IMR-90 (cell line): ENCODE data around the gene RPS15. TPM values are rescaled to one million over a fixed set of nuclear protein-coding genes. Genes with fewer than 3 reads are reported as not detected.

Source experiments
- ATAC-seq: fragments of 200-7000 bp; cut with Tn5 transposase; 2 replicates; pipeline ENCODE4 v1.9.1; 2020; ENCODE audit warnings: low read depth, mild to moderate bottlenecking, moderate library complexity
- BruUV-seq: library from RNA; stranded (reverse); fragments of 400-500 nt; replicated peaks from 2 replicates; lab custom pipeline; 2021; lab: Mats Ljungman, UMichigan
- CTCF ChIA-PET: fragments of 300-600 bp; formaldehyde crosslinking; extraction: SDS; loops from one replicate; lab custom pipeline; 2021; ENCODE audit warnings: antibody characterized with exemption; lab: Yijun Ruan, JAX
- POLR2A ChIA-PET: fragments of 300-600 bp; sonication (Branson Sonifier 250); formaldehyde crosslinking; loops from one replicate; lab custom pipeline; 2022; ENCODE audit warnings: antibody characterized with exemption; ENCODE audit not compliant: unreplicated experiment; lab: Charles Lee
- DNase-seq: peaks from one replicate; pipeline ENCODE4 v3.0.0; 2013
- H2AFZ ChIP-seq: replicated peaks from 2 replicates; pipeline ENCODE3; 2013; ENCODE audit warnings: low read length, mild to moderate bottlenecking; ENCODE audit not compliant: poor library complexity
- H2AK5ac ChIP-seq: 2 replicates; pipeline ENCODE4 v1.6.1; 2013; ENCODE audit warnings: low read depth, low read length, inconsistent platforms
- H2AK9ac ChIP-seq: replicated peaks from 2 replicates; pipeline ENCODE3; 2013; ENCODE audit warnings: mild to moderate bottlenecking, low read depth, low read length, moderate library complexity; ENCODE audit not compliant: poor library complexity
- H2BK120ac ChIP-seq: 2 replicates; pipeline ENCODE4 v1.6.1; 2013; ENCODE audit warnings: low read depth, low read length, inconsistent platforms
- H2BK15ac ChIP-seq: 3 replicates; pipeline ENCODE4 v1.6.1; 2013; ENCODE audit warnings: low read depth, low read length, inconsistent platforms
- H2BK20ac ChIP-seq: 2 replicates; pipeline ENCODE4 v1.6.1; 2013; ENCODE audit warnings: low read depth, mild to moderate bottlenecking, inconsistent platforms, low read length, moderate library complexity
- H2BK5ac ChIP-seq: 2 replicates; pipeline ENCODE4 v1.6.1; 2013; ENCODE audit warnings: mild to moderate bottlenecking, low read depth, low read length, inconsistent platforms; ENCODE audit not compliant: poor library complexity, severe bottlenecking
- H3K14ac ChIP-seq: replicated peaks from 2 replicates; pipeline ENCODE4 v1.6.1; 2013; ENCODE audit warnings: low read depth, low read length, inconsistent platforms
- H3K18ac ChIP-seq: 2 replicates; pipeline ENCODE4 v1.6.1; 2013; ENCODE audit warnings: low read depth, low read length, control low read depth
- H3K23ac ChIP-seq: 2 replicates; pipeline ENCODE4 v1.6.1; 2013; ENCODE audit warnings: low read depth, low read length, inconsistent platforms
- H3K27ac ChIP-seq: 2 replicates; pipeline ENCODE4 v1.5.1; 2013; ENCODE audit warnings: mild to moderate bottlenecking, control low read depth, low read length; ENCODE audit not compliant: insufficient read depth
- H3K27me3 ChIP-seq: 2 replicates; pipeline ENCODE4 v1.6.1; 2013; ENCODE audit warnings: low read length; ENCODE audit not compliant: control insufficient read depth, insufficient read depth
- H3K36me3 ChIP-seq: 2 replicates; pipeline ENCODE4 v1.6.1; 2013; ENCODE audit warnings: low read length, mixed read lengths; ENCODE audit not compliant: control insufficient read depth, insufficient read depth
- H3K4ac ChIP-seq: 2 replicates; pipeline ENCODE4 v1.6.1; 2013; ENCODE audit warnings: low read depth, low read length, inconsistent platforms
- H3K4me1 ChIP-seq: 2 replicates; pipeline ENCODE4 v1.6.1; 2013; ENCODE audit warnings: low read length, mixed read lengths; ENCODE audit not compliant: control insufficient read depth, insufficient read depth
- H3K4me2 ChIP-seq: 2 replicates; pipeline ENCODE4 v1.6.1; 2013; ENCODE audit warnings: low read depth, mild to moderate bottlenecking, control low read depth, low read length, moderate library complexity
- H3K4me3 ChIP-seq: 2 replicates; pipeline ENCODE4 v1.5.1; 2013; ENCODE audit warnings: low read depth, mild to moderate bottlenecking, control low read depth, low read length, moderate library complexity; ENCODE audit not compliant: insufficient read depth
- H3K56ac ChIP-seq: 2 replicates; pipeline ENCODE4 v1.6.1; 2013; ENCODE audit warnings: low read length, inconsistent platforms; ENCODE audit not compliant: insufficient read depth; ENCODE audit errors: extremely low read depth
- H3K79me1 ChIP-seq, 2 experiments: 2 replicates each; pipeline ENCODE4 v1.6.1; 2013; ENCODE audit warnings: low read length in 2 of 2, inconsistent platforms in 1 of 2, low read depth in 1 of 2
- H3K9ac ChIP-seq: 2 replicates; pipeline ENCODE4 v1.6.1; 2013; ENCODE audit warnings: low read depth, low read length, control low read depth
- H3K9me1 ChIP-seq: 2 replicates; pipeline ENCODE4 v1.6.1; 2013; ENCODE audit warnings: low read length, inconsistent platforms; ENCODE audit not compliant: insufficient read depth
- H3K9me3 ChIP-seq: 2 replicates; pipeline ENCODE4 v1.6.1; 2013; ENCODE audit warnings: low read length; ENCODE audit not compliant: control insufficient read depth, insufficient read depth
- H4K20me1 ChIP-seq: 2 replicates; pipeline ENCODE4 v1.6.1; 2013; ENCODE audit warnings: low read length, inconsistent platforms; ENCODE audit not compliant: insufficient read depth
- H4K5ac ChIP-seq: 2 replicates; pipeline ENCODE4 v1.6.1; 2013; ENCODE audit warnings: mild to moderate bottlenecking, low read depth, low read length, control low read depth
- H4K8ac ChIP-seq, 2 experiments: 2 replicates each; pipeline ENCODE4 v1.6.1; 2013; ENCODE audit warnings: low read depth in 2 of 2, low read length in 2 of 2, control low read depth in 1 of 2, inconsistent platforms in 1 of 2
- H4K91ac ChIP-seq: 2 replicates; pipeline ENCODE4 v1.6.1; 2013; ENCODE audit warnings: low read depth, low read length, inconsistent platforms; ENCODE audit not compliant: insufficient read depth
- BHLHE40 ChIP-seq: fragments of 150-350 bp; IDR thresholded peaks from 2 replicates; pipeline ENCODE4 v1.6.1; 2016; ENCODE audit warnings: mild to moderate bottlenecking, low read depth, low read length
- MAFK ChIP-seq: IDR thresholded peaks from 2 replicates; pipeline ENCODE4 v1.6.1; 2012; ENCODE audit warnings: low read depth, low read length, improper control_type of control experiment
- MAZ ChIP-seq: IDR thresholded peaks from 2 replicates; pipeline ENCODE4 v1.6.1; 2012; ENCODE audit warnings: low read depth, mild to moderate bottlenecking, low read length, improper control_type of control experiment, moderate library complexity, borderline replicate concordance
- WGBS, 2 experiments: methylation state at CpG; one replicate each; pipeline versions ENCODE4 v1.1.5 to v1.1.7; 2013; ENCODE audit warnings: missing lambda C conversion rate in 2 of 2; ENCODE audit not compliant: insufficient read length in 1 of 2; ENCODE audit errors: extremely low coverage in 2 of 2; 5-methylcytosine and 5-hydroxymethylcytosine counted together
- dilution Hi-C: fragments of 300-500 bp; cut with HindIII; formaldehyde crosslinking; loops from one replicate; pipeline ENCODE4 v1.14.3; 2018; ENCODE audit warnings: low sequenced_read_pairs; ENCODE audit not compliant: unreplicated experiment
- in situ Hi-C: fragments of 300-500 bp; cut with MboI; formaldehyde crosslinking; loops from 3 replicates; pipeline ENCODE4 v1.14.3; 2019; ENCODE audit warnings: low sequenced_read_pairs, inconsistent platforms, mixed read lengths
- intact Hi-C: fragments of 100-400 bp; cut with micrococcal nuclease; formaldehyde crosslinking; loops from 2 replicates; pipeline ENCODE4 v1.10.0; 2022
- polyA plus RNA-seq, 3 experiments: library from polyadenylated mRNA; depleted of rRNA; stranded (reverse); fragments of >200 nt; gene quantifications; 2 replicates each; pipeline ENCODE4 v1.2.3, GENCODE V29; 2012; ENCODE audit warnings: low replicate concordance in 1 of 3
- total RNA-seq: library from RNA; depleted of rRNA; stranded (reverse); fragments of >200 nt; gene quantifications from 2 replicates; pipeline ENCODE4 v1.2.3, GENCODE V29; 2012

The RPS15 gene
- total and polyA plus RNA-seq, 2 of the 4 experiments (the other 2 are of a cell fraction), result 1,179 to 1,855 TPM

- no peak for TF ChIP-seq BHLHE40
These were observed 4.8 kb upstream of the RPS15 start (continued) for GRCh38 chr19:1433119-1434039.

GRCh38 chr19:1434040-1434366, 4.2 kb upstream of the RPS15 start:
- no peak overlapping the region for H3K27ac ChIP-seq

More at GRCh38 chr19:1434040-1434366, 4.2 kb upstream of the RPS15 start:
- ChIA-PET CTCF (no interaction called here), POLR2A (no interaction called here)
- no peak overlapping the region for H2BK15ac ChIP-seq
- ATAC-seq (no peak), DNase-seq (no peak)
- BruUV-seq, result no TSS peak
- in situ Hi-C loops, result no loop called here
- no peak overlapping the region for H3K4ac ChIP-seq
- H3K18ac ChIP-seq, result no peak overlapping the region
- H2BK120ac ChIP-seq, result no peak overlapping the region
- 93% methylated on average over 17 of the region's 17 CpGs; no CpG with 5 or more reads in 1 of the 2 experiments for WGBS, 2 experiments
- H3K9ac ChIP-seq, result no peak overlapping the region
- dilution Hi-C loops, result no loop called here
- H3K9me1 ChIP-seq, result no peaks in the 10 kb centered on the region; the same call in 1 of the 2 replicates
- H4K91ac ChIP-seq, result no peak overlapping the region
- H2BK20ac ChIP-seq, result no peak overlapping the region
- no peak overlapping the region for H2AK9ac ChIP-seq
- no peak overlapping the region for H3K4me2 ChIP-seq
- no peaks in the 10 kb centered on the region for H3K9me3 ChIP-seq
- H3K4me1 ChIP-seq, result peaks cover 2% of the 10 kb centered on the region; the same call in 1 of the 2 replicates
- no peak for TF ChIP-seq MAZ
- TF ChIP-seq MAFK, result no peak
- H2AK5ac ChIP-seq, result no peak overlapping the region
- H3K4me3 ChIP-seq, result no peak overlapping the region
- peaks cover 53% of the 10 kb centered on the region for H3K36me3 ChIP-seq
- H4K8ac ChIP-seq, result no peak overlapping the region
- no peak overlapping the region for H2BK5ac ChIP-seq
- H3K27me3 ChIP-seq, result no peaks in the 10 kb centered on the region
- intact Hi-C loops, result no loop called here
- no peak overlapping the region for H3K23ac ChIP-seq
- no peak overlapping the region for H3K14ac ChIP-seq
- H2AFZ ChIP-seq, result peak overlapping the region; percentile 51
- H4K5ac ChIP-seq, result no peak overlapping the region
- no peak overlapping the region for H3K56ac ChIP-seq
- peaks cover 17% of the 10 kb centered on the region for H4K20me1 ChIP-seq
- H3K79me1 ChIP-seq, result peaks cover 15 to 38% of the 10 kb centered on the region in 2 experiments
